Prostate gland (tissue), 2 donors: ENCODE results near the gene STRIP1. TPM values are rescaled to one million over a fixed set of nuclear protein-coding genes. Genes with fewer than 3 reads are reported as not detected.
"Not testable (repeated sequence)": the region's sequence is repeated elsewhere in the genome, so short reads cannot be mapped to it uniquely, and the experiment has no call there.

Experiments
- DNase-seq: peaks from one replicate; pipeline ENCODE4 v3.0.0-alpha.2; 2019; ENCODE audit warnings: low spot score
- H3K27ac ChIP-seq, 2 donors: fragments of 200-600 bp; sonication (generic); 2 replicates each; pipeline ENCODE4 v1.5.1; 2017 to 2019
- H3K27me3 ChIP-seq: fragments of 200-600 bp; sonication (generic); replicated peaks from 2 replicates; pipeline ENCODE4 v1.5.1; 2019; ENCODE audit not compliant: insufficient read depth
- H3K36me3 ChIP-seq, 2 donors: fragments of 200-600 bp; sonication (generic); 1 replicate in 1 of 2; 2 replicates in 1 of 2; pipeline versions ENCODE4 v1.5.1 to v1.8.1; 2017 to 2019
- H3K4me1 ChIP-seq: fragments of 200-600 bp; sonication (generic); replicated peaks from 2 replicates; pipeline ENCODE4 v1.5.1; 2019
- H3K4me3 ChIP-seq, 2 donors: fragments of 200-600 bp; sonication (generic); 2 replicates each; pipeline ENCODE4 v1.5.1; 2017 to 2019
- H3K9me3 ChIP-seq: fragments of 200-600 bp; sonication (generic); 2 replicates; pipeline ENCODE4 v1.5.1; 2017
- CTCF ChIP-seq, 4 experiments: fragments of 200-600 bp in 2 of 4; fragments of 450-650 bp in 2 of 4; sonication (generic) in 2 of 4; IDR thresholded peaks; 1 replicate in 3 of 4; 2 replicates in 1 of 4; pipeline ENCODE4 v1.5.1; 2016 to 2019; ENCODE audit warnings: antibody characterized with exemption in 4 of 4, mild to moderate bottlenecking in 2 of 4, moderate library complexity in 2 of 4
- POLR2A ChIP-seq: fragments of 450-650 bp; IDR thresholded peaks from one replicate; pipeline ENCODE4 v1.6.1; 2016; ENCODE audit warnings: antibody characterized with exemption, mild to moderate bottlenecking
- POLR2AphosphoS5 ChIP-seq: sonication (generic); formaldehyde crosslinking; IDR thresholded peaks from one replicate; pipeline ENCODE4 v1.6.1; 2017; ENCODE audit warnings: antibody characterized with exemption
- WGBS: methylation state at CpG from one replicate; pipeline ENCODE4 v1.1.5; 2018; 5-methylcytosine and 5-hydroxymethylcytosine counted together
- intact Hi-C: fragments of 100-400 bp; cut with DNase I; formaldehyde crosslinking; loops from one replicate; pipeline ENCODE4 v1.14.2; 2022
- total RNA-seq, 2 donors: library from RNA; depleted of rRNA; stranded (reverse); fragments of >200 nt; gene quantifications; one replicate each; pipeline ENCODE4 v1.1.0, GENCODE V29; 2016

The STRIP1 gene
- total RNA-seq, 2 donors from 2014 or later: 36.8 to 73.2 TPM

- WGBS: 41% methylated on average over 53 of the region's 64 CpGs
- no peaks in the 10 kb centered on the region for H3K4me1 ChIP-seq
- TF ChIP-seq POLR2A (no peak), CTCF (IDR thresholded peaks at IDR 0.05) (no peak), POLR2AphosphoS5 (no peak)
- DNase-seq: no peak
- intact Hi-C loops: no loop called here
- H3K4me3 ChIP-seq: no peak overlapping the region
- H3K27ac ChIP-seq: no peak overlapping the region
- H3K9me3 ChIP-seq: no peaks in the 10 kb centered on the region
- H3K36me3 ChIP-seq: no peaks in the 10 kb centered on the region
- H3K27me3 ChIP-seq: peaks cover 36% of the 10 kb centered on the region
Measured at GRCh38 chr1:110069404-110070281, 35.2 kb downstream of the STRIP1 start.

- Histone ChIP-seq H3K27me3 (peaks cover 36% of the 10 kb centered on the region), H3K27ac (no peak overlapping the region), H3K4me3 (no peak overlapping the region), H3K36me3 (no peaks in the 10 kb centered on the region), H3K9me3 (no peaks in the 10 kb centered on the region), H3K4me1 (no peaks in the 10 kb centered on the region)
- no peak for DNase-seq
- no peak for TF ChIP-seq POLR2AphosphoS5
- TF ChIP-seq POLR2A: no peak
- TF ChIP-seq CTCF (IDR thresholded peaks at IDR 0.05): no peak
- intact Hi-C loops: no loop called here
- 9% methylated on average over 44 of the region's 52 CpGs for WGBS
Measured at GRCh38 chr1:110070282-110070669, 35.9 kb downstream of the STRIP1 start.

GRCh38 chr1:110070671-110071242, 36.3 kb downstream of the STRIP1 start, which contains the start of gene ALX3:
ALX3 (minus strand) TSS chr1:110070672; CDS start chr1:110070612, 60 bp downstream.
- no peak for DNase-seq
- no peaks in the 10 kb centered on the region for H3K36me3 ChIP-seq
- 59% methylated on average over 4 of the region's 27 CpGs for WGBS
- no peak within 1 kb of the TSS for H3K27ac ChIP-seq
- no peak for TF ChIP-seq POLR2AphosphoS5
- no peak for TF ChIP-seq POLR2A
- no peak for TF ChIP-seq CTCF (IDR thresholded peaks at IDR 0.05)
- H3K9me3 ChIP-seq: no peaks in the 10 kb centered on the region
- H3K4me3 ChIP-seq: no peak within 1 kb of the TSS
- intact Hi-C loops: no loop called here
- no peaks in the 10 kb centered on the region for H3K4me1 ChIP-seq
- H3K27me3 ChIP-seq: peaks cover 36% of the 10 kb centered on the region

- Histone ChIP-seq H3K36me3 (no peaks in the 10 kb centered on the region), H3K9me3 (no peaks in the 10 kb centered on the region), H3K27ac (no peak overlapping the region), H3K27me3 (peaks cover 20% of the 10 kb centered on the region), H3K4me1 (no peaks in the 10 kb centered on the region), H3K4me3 (no peak overlapping the region)
- 87% methylated on average over 4 of the region's 4 CpGs for WGBS
- intact Hi-C loops: no loop called here
- no peak for DNase-seq
- TF ChIP-seq POLR2AphosphoS5: no peak
Measured at GRCh38 chr1:110074166-110074565, 39.7 kb downstream of the STRIP1 start.

GRCh38 chr1:110076789-110077500, 42.5 kb downstream of the STRIP1 start:
- peaks cover under 1% of the 10 kb centered on the region for H3K27me3 ChIP-seq
- no peak overlapping the region for H3K27ac ChIP-seq
- no peaks in the 10 kb centered on the region for H3K4me1 ChIP-seq
- intact Hi-C loops: no loop called here
- no peaks in the 10 kb centered on the region for H3K9me3 ChIP-seq
- TF ChIP-seq POLR2A: no peak
- no peak for TF ChIP-seq POLR2AphosphoS5
- no peak for TF ChIP-seq CTCF (IDR thresholded peaks at IDR 0.05)
- no peak overlapping the region for H3K4me3 ChIP-seq
- WGBS: 79% methylated on average over 3 of the region's 3 CpGs
- DNase-seq: no peak
- no peaks in the 10 kb centered on the region for H3K36me3 ChIP-seq

GRCh38 chr1:110079995-110080394, 45.6 kb downstream of the STRIP1 start:
- DNase-seq, H3K4me3 ChIP-seq, H3K36me3 ChIP-seq, H3K27me3 ChIP-seq, H3K27ac ChIP-seq, H3K9me3 ChIP-seq, intact Hi-C loops, H3K4me1 ChIP-seq: not testable (repeated sequence)
- 98% methylated on average over 2 of the region's 2 CpGs for WGBS
